HEK293 (cell line): ENCODE results near the gene WDR17.
A peak's percentile ranks its signal among the peaks of the same experiment; 100 is the strongest.

Experiments
- BCL6B ChIP-seq: fragments of 450-650 bp; formaldehyde crosslinking; IDR thresholded peaks from 2 replicates; pipeline ENCODE4 v1.5.1; 2017; ENCODE audit warnings: missing biosample characterization, missing genetic modification characterization
- HOXD13 ChIP-seq: sonication (generic); formaldehyde crosslinking; IDR thresholded peaks from 2 replicates; pipeline ENCODE4 v1.8.0; 2022; ENCODE audit warnings: missing genetic modification reagents, borderline replicate concordance
- KLF8 ChIP-seq: fragments of 450-650 bp; formaldehyde crosslinking; IDR thresholded peaks from 2 replicates; pipeline ENCODE4 v1.5.1; 2016; ENCODE audit warnings: missing biosample characterization, missing genetic modification characterization
- SALL2 ChIP-seq: fragments of 450-650 bp; formaldehyde crosslinking; IDR thresholded peaks from 2 replicates; pipeline ENCODE4 v1.5.0; 2017; ENCODE audit warnings: missing biosample characterization, mild to moderate bottlenecking, missing genetic modification characterization, borderline replicate concordance
- SCRT2 ChIP-seq: fragments of 450-650 bp; formaldehyde crosslinking; IDR thresholded peaks from 2 replicates; pipeline ENCODE4 v1.5.1; 2016; ENCODE audit warnings: missing biosample characterization, missing genetic modification characterization
- ZBTB10 ChIP-seq: fragments of 450-650 bp; formaldehyde crosslinking; IDR thresholded peaks from 2 replicates; pipeline ENCODE4 v1.5.1; 2016; ENCODE audit warnings: missing biosample characterization, missing genetic modification characterization
- ZBTB11 ChIP-seq: fragments of 450-650 bp; formaldehyde crosslinking; conservative IDR thresholded peaks from 2 replicates; pipeline ENCODE4 v1.5.1; 2016; ENCODE audit warnings: low read depth, missing biosample characterization, missing genetic modification characterization
- ZBTB26 ChIP-seq: fragments of 450-650 bp; formaldehyde crosslinking; optimal IDR thresholded peaks from 2 replicates; pipeline ENCODE3; 2016; ENCODE audit warnings: missing biosample characterization, mild to moderate bottlenecking, missing genetic modification characterization
- ZIC2 ChIP-seq: fragments of 450-650 bp; formaldehyde crosslinking; IDR thresholded peaks from 2 replicates; pipeline ENCODE4 v1.5.1; 2016; ENCODE audit warnings: missing biosample characterization, missing genetic modification characterization
- ZNF175 ChIP-seq: fragments of 450-650 bp; formaldehyde crosslinking; IDR thresholded peaks from 2 replicates; pipeline ENCODE4 v1.5.1; 2016; ENCODE audit warnings: missing biosample characterization, missing genetic modification characterization
- ZNF2 ChIP-seq: fragments of 450-650 bp; formaldehyde crosslinking; IDR thresholded peaks from 2 replicates; pipeline ENCODE4 v1.5.1; 2016; ENCODE audit warnings: missing biosample characterization, missing genetic modification characterization
- ZNF26 ChIP-seq: fragments of 450-650 bp; formaldehyde crosslinking; IDR thresholded peaks from 2 replicates; pipeline ENCODE4 v1.5.1; 2016; ENCODE audit warnings: missing biosample characterization, missing genetic modification characterization
- ZNF335 ChIP-seq: fragments of 450-650 bp; formaldehyde crosslinking; conservative IDR thresholded peaks from 2 replicates; pipeline ENCODE4 v1.5.1; 2016; ENCODE audit warnings: missing biosample characterization, missing genetic modification characterization
- ZNF513 ChIP-seq: fragments of 450-650 bp; IDR thresholded peaks from 2 replicates; pipeline ENCODE4 v1.5.1; 2018; ENCODE audit warnings: missing biosample characterization, missing genetic modification characterization
- ZNF544 ChIP-seq: fragments of 450-650 bp; formaldehyde crosslinking; IDR thresholded peaks from 2 replicates; pipeline ENCODE4 v1.5.0; 2017; ENCODE audit warnings: missing biosample characterization, missing genetic modification characterization
- ZNF571 ChIP-seq: fragments of 450-650 bp; formaldehyde crosslinking; IDR thresholded peaks from 2 replicates; pipeline ENCODE4 v1.5.0; 2017; ENCODE audit warnings: missing biosample characterization, missing genetic modification characterization
- ZNF610 ChIP-seq: fragments of 450-650 bp; formaldehyde crosslinking; IDR thresholded peaks from 2 replicates; pipeline ENCODE4 v1.5.1; 2016; ENCODE audit warnings: missing biosample characterization, missing genetic modification characterization, borderline replicate concordance
- ZNF658 ChIP-seq: fragments of 450-650 bp; formaldehyde crosslinking; IDR thresholded peaks from 2 replicates; pipeline ENCODE4; 2016; ENCODE audit warnings: missing biosample characterization, missing genetic modification characterization
- TF ChIP-seq, protein P1 (sequence below): fragments of 450-650 bp; formaldehyde crosslinking; IDR thresholded peaks from 2 replicates; pipeline ENCODE4 v1.5.1; 2016; ENCODE audit warnings: missing biosample characterization, missing genetic modification characterization

The WDR17 gene

DNA sequence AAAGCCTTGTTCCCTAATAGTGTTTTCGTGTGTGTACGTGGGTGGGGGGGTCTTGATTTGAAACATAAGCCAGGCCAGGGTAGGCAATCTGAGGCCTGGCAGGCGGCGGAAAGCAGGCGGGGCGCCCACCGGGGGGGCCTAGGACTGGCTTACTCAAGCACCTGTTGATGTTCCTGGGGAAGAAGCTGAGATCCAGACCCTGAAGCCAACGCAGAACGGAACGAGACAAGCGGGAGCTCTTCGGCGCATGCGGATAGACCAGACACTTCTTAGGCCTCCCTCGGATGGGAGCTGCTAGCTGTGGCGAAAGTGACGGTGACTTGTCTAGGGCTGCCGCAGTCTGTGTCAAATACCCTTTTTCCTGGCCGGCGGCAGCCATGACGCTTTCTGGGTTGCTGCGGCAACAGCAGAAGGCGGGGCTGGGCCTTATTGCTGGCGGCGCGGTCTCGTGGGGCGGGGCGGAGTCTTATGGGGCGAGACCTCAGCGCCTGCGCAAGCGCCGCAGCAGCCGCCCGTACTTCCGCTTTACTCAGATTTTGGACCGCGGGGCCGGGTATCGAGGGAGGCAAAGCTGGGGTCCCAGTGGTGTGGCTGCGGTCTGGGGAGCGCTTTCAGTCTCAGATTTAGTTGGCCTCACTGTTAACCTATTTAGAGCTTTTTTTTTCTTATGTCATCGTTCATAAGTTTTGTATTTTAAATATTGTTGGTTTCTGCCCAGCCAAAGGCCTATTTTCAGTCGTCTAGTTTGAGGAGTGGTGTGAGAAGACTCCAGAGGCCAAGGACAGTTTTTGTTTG, 129.7 kb downstream of the WDR17 start, which contains the start of gene SPATA4 (continued):
- TF ChIP-seq ZIC2 (tag by site-specific recombination) (peak; percentile 73), ZNF335 (peak; percentile 85), ZNF610 (tag by site-specific recombination) (no peak), SALL2 (no peak), SCRT2 (peak; percentile 99), ZBTB10 (tag by site-specific recombination) (no peak), ZNF658 (tag by site-specific recombination) (no peak), ZNF571 (tag by site-specific recombination) (no peak), ZNF26 (tag by site-specific recombination) (no peak), ZNF544 (tag by site-specific recombination) (no peak), KLF8 (peak; percentile 32; the same call in 1 of the 2 replicates), BCL6B (no peak), ZNF513 (no peak), ZNF175 (tag by site-specific recombination) (no peak), ZNF2 (tag by site-specific recombination) (0 out of 2 replicates have a peak, but pooled peaks have one; percentile 27), ZBTB11 (0 out of 2 replicates have a peak, but pooled peaks have one; percentile 11), ZBTB26 (peak; percentile 48), HOXD13 (CRISPR knock-in tag) (no peak)
- TF ChIP-seq, protein P1, sequence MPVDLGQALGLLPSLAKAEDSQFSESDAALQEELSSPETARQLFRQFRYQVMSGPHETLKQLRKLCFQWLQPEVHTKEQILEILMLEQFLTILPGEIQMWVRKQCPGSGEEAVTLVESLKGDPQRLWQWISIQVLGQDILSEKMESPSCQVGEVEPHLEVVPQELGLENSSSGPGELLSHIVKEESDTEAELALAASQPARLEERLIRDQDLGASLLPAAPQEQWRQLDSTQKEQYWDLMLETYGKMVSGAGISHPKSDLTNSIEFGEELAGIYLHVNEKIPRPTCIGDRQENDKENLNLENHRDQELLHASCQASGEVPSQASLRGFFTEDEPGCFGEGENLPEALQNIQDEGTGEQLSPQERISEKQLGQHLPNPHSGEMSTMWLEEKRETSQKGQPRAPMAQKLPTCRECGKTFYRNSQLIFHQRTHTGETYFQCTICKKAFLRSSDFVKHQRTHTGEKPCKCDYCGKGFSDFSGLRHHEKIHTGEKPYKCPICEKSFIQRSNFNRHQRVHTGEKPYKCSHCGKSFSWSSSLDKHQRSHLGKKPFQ: no peak
